Measurements from ENCODE around the gene GABRG3. TPM values are rescaled to one million over a fixed set of nuclear protein-coding genes. Genes with fewer than 3 reads are reported as not detected.

The GABRG3 gene
- total RNA-seq, 1 experiment from 2014 or later, result 0.15 TPM

DNA sequence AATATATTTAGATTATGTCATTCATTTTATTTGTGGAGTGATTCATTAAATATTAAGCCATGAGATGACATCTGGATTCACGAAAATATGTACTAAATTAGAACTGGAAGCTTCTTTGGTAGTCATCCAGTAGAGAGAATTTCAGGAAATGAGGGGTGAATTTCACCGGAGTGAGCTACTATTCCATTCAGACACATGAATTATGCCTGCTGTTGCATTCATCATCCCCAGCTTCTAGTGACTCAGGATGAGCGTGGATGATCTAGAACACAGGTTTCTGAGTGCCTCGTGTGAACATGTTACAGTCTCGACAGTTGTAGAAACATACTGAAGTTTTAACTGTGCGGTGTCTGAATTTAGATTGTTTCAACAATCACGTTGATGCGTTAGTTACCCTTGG lies 42.9 kb upstream of the GABRG3 start:
- H3K36me3 Mint-ChIP-seq (ENCODE audit: insufficient read depth in 1 of 3, low read depth in 3 of 3), result no peaks in the 10 kb centered on the region; a peak in 2 of 7 replicates
- WGBS (ENCODE audit: extremely low coverage, insufficient read length, low lambda C conversion rate), result no CpG with 5 or more reads among the region's 8 CpGs
- H3K9me3 ChIP-seq (ENCODE audit: control insufficient read depth, low read depth, low read length), result no peaks in the 10 kb centered on the region
- no peaks in the 10 kb centered on the region for H3K23me2 ChIP-seq (ENCODE audit: insufficient read length, low read depth, low read length, poor library complexity, severe bottlenecking)
- TF ChIP-seq, protein P1, sequence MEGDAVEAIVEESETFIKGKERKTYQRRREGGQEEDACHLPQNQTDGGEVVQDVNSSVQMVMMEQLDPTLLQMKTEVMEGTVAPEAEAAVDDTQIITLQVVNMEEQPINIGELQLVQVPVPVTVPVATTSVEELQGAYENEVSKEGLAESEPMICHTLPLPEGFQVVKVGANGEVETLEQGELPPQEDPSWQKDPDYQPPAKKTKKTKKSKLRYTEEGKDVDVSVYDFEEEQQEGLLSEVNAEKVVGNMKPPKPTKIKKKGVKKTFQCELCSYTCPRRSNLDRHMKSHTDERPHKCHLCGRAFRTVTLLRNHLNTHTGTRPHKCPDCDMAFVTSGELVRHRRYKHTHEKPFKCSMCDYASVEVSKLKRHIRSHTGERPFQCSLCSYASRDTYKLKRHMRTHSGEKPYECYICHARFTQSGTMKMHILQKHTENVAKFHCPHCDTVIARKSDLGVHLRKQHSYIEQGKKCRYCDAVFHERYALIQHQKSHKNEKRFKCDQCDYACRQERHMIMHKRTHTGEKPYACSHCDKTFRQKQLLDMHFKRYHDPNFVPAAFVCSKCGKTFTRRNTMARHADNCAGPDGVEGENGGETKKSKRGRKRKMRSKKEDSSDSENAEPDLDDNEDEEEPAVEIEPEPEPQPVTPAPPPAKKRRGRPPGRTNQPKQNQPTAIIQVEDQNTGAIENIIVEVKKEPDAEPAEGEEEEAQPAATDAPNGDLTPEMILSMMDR (conservative IDR thresholded peaks at IDR 0.05), result no peak
- H3K14ac ChIP-seq (ENCODE audit: insufficient read depth, low read length), result no peak overlapping the region
- no peak overlapping the region for H3T11ph ChIP-seq (ENCODE audit: low read length)
- H4K91ac ChIP-seq (ENCODE audit: insufficient read length, low read depth, low read length), result no peak overlapping the region
- no peak overlapping the region for H4K8ac ChIP-seq (replicated peaks; ENCODE audit: insufficient read length, low read depth, low read length)
- H2AK5ac ChIP-seq (ENCODE audit: insufficient read length, low read length), result no peak overlapping the region
- no peaks in the 10 kb centered on the region for H3K4me1 ChIP-seq (ENCODE audit: insufficient read depth, low read length)
- no peak overlapping the region for H3K4me3 Mint-ChIP-seq
- no peak overlapping the region for H3K4me2 ChIP-seq (ENCODE audit: insufficient read depth, insufficient read length, low read length)
- H3K4ac ChIP-seq (ENCODE audit: low read depth, low read length), result no peak overlapping the region
- no peaks in the 10 kb centered on the region for H3K79me1 ChIP-seq (ENCODE audit: insufficient read depth, low read depth, low read length, poor library complexity, severe bottlenecking)
- no peak overlapping the region for H3K27ac Mint-ChIP-seq
- H3K9me3 Mint-ChIP-seq, result no peaks in the 10 kb centered on the region
- no peak overlapping the region for H3K56ac ChIP-seq (ENCODE audit: insufficient read length, low read depth, low read length)
- H2BK120ac ChIP-seq (ENCODE audit: low read depth, low read length, poor library complexity, severe bottlenecking), result no peak overlapping the region
- no peak overlapping the region for H3K27ac ChIP-seq (ENCODE audit: insufficient read length, low read depth, low read length)
- H2AFZ ChIP-seq (ENCODE audit: low read length), result no peak overlapping the region
- H4K5ac ChIP-seq (ENCODE audit: insufficient read length, low read depth, low read length), result no peak overlapping the region
- no peak overlapping the region for H3K23ac ChIP-seq (ENCODE audit: insufficient read length, low read depth, low read length)
- no peak overlapping the region for H2BK15ac ChIP-seq (ENCODE audit: low read depth, low read length)
- no peak overlapping the region for H2BK5ac ChIP-seq (ENCODE audit: insufficient read length, low read length)
- H3K79me2 ChIP-seq (ENCODE audit: insufficient read depth, low read length), result no peaks in the 10 kb centered on the region
- no peak for DNase-seq
- H3K27me3 Mint-ChIP-seq (ENCODE audit: low read depth), result no peaks in the 10 kb centered on the region
- H3K9ac ChIP-seq (ENCODE audit: extremely low read depth, insufficient read length, low read length), result no peak overlapping the region
- no peak overlapping the region for H3K18ac ChIP-seq (ENCODE audit: insufficient read length, low read depth, low read length)
- H2BK20ac ChIP-seq (ENCODE audit: low read depth, low read length, poor library complexity, severe bottlenecking), result no peak overlapping the region
- no peaks in the 10 kb centered on the region for H3K27me3 ChIP-seq (ENCODE audit: insufficient read depth, low read length)
- no peak overlapping the region for H2BK12ac ChIP-seq (ENCODE audit: insufficient read length, low read depth, low read length)
- H3K4me1 Mint-ChIP-seq, result peaks cover 3 to 5% of the 10 kb centered on the region in 2 experiments; a peak in 1 of 4 replicates
- H4K20me1 ChIP-seq (ENCODE audit: control insufficient read depth, insufficient read depth, insufficient read length), result no peaks in the 10 kb centered on the region
